ENCODE data around the gene TNFSF13. TPM values are rescaled to one million over a fixed set of nuclear protein-coding genes. Genes with fewer than 3 reads are reported as not detected.

TNFSF13 gene
- polyA plus RNA-seq, 1 donor from 2014 or later: 0.15 TPM

DNA sequence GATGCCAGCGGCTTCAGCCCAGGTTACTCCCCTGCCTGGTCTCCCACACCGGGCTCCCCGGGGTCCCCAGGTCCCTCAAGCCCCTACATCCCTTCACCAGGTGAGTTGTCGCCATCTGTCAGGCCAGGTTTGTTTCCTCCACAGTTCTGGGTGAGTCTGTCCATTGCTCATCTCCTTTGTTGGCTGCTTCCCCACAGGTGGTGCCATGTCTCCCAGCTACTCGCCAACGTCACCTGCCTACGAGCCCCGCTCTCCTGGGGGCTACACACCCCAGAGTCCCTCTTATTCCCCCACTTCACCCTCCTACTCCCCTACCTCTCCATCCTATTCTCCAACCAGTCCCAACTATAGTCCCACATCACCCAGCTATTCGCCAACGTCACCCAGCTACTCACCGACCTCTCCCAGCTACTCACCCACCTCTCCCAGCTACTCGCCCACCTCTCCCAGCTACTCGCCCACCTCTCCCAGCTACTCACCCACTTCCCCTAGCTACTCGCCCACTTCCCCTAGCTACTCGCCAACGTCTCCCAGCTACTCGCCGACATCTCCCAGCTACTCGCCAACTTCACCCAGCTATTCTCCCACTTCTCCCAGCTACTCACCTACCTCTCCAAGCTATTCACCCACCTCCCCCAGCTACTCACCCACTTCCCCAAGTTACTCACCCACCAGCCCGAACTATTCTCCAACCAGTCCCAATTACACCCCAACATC is 45.6 kb upstream of the TNFSF13 start:
- Histone ChIP-seq H3K4me3 (ENCODE audit: low read length) (no peak overlapping the region), H2AFZ (ENCODE audit: low read depth, low read length) (no peak overlapping the region), H3K27me3 (ENCODE audit: insufficient read depth, low read depth, low read length) (no peaks in the 10 kb centered on the region), H3K27ac (ENCODE audit: low read length) (no peak overlapping the region), H3K36me3 (ENCODE audit: insufficient read depth, low read length) (no peaks in the 10 kb centered on the region), H3K79me2 (replicated peaks; ENCODE audit: insufficient read depth, low read length) (no peaks in the 10 kb centered on the region), H3K9me2 (ENCODE audit: insufficient read depth, low read length) (no peaks in the 10 kb centered on the region), H3K9ac (ENCODE audit: low read length) (no peak overlapping the region), H3F3A (ENCODE audit: insufficient read depth, low read length, poor library complexity, severe bottlenecking) (no peaks in the 10 kb centered on the region), H4K20me1 (ENCODE audit: insufficient read depth) (no peaks in the 10 kb centered on the region), H3K9me3 (ENCODE audit: low read length) (no peaks in the 10 kb centered on the region), H3K4me2 (ENCODE audit: low read length) (no peak overlapping the region)
- TF ChIP-seq EZH2 (IDR thresholded peaks at IDR 0.05; ENCODE audit: borderline replicate concordance, insufficient read depth, low read length, poor library complexity, severe bottlenecking): no peak
- TF ChIP-seq RAD21 (conservative IDR thresholded peaks at IDR 0.05): no peak
- TF ChIP-seq POLR2AphosphoS5 (IDR thresholded peaks at IDR 0.05): no peak
- TF ChIP-seq SMC3 (conservative IDR thresholded peaks at IDR 0.05; ENCODE audit: poor library complexity): no peak
- TF ChIP-seq, protein P1, sequence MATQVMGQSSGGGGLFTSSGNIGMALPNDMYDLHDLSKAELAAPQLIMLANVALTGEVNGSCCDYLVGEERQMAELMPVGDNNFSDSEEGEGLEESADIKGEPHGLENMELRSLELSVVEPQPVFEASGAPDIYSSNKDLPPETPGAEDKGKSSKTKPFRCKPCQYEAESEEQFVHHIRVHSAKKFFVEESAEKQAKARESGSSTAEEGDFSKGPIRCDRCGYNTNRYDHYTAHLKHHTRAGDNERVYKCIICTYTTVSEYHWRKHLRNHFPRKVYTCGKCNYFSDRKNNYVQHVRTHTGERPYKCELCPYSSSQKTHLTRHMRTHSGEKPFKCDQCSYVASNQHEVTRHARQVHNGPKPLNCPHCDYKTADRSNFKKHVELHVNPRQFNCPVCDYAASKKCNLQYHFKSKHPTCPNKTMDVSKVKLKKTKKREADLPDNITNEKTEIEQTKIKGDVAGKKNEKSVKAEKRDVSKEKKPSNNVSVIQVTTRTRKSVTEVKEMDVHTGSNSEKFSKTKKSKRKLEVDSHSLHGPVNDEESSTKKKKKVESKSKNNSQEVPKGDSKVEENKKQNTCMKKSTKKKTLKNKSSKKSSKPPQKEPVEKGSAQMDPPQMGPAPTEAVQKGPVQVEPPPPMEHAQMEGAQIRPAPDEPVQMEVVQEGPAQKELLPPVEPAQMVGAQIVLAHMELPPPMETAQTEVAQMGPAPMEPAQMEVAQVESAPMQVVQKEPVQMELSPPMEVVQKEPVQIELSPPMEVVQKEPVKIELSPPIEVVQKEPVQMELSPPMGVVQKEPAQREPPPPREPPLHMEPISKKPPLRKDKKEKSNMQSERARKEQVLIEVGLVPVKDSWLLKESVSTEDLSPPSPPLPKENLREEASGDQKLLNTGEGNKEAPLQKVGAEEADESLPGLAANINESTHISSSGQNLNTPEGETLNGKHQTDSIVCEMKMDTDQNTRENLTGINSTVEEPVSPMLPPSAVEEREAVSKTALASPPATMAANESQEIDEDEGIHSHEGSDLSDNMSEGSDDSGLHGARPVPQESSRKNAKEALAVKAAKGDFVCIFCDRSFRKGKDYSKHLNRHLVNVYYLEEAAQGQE (IDR thresholded peaks at IDR 0.05; ENCODE audit: borderline replicate concordance): no peak
- TF ChIP-seq, protein P2, sequence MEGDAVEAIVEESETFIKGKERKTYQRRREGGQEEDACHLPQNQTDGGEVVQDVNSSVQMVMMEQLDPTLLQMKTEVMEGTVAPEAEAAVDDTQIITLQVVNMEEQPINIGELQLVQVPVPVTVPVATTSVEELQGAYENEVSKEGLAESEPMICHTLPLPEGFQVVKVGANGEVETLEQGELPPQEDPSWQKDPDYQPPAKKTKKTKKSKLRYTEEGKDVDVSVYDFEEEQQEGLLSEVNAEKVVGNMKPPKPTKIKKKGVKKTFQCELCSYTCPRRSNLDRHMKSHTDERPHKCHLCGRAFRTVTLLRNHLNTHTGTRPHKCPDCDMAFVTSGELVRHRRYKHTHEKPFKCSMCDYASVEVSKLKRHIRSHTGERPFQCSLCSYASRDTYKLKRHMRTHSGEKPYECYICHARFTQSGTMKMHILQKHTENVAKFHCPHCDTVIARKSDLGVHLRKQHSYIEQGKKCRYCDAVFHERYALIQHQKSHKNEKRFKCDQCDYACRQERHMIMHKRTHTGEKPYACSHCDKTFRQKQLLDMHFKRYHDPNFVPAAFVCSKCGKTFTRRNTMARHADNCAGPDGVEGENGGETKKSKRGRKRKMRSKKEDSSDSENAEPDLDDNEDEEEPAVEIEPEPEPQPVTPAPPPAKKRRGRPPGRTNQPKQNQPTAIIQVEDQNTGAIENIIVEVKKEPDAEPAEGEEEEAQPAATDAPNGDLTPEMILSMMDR (IDR thresholded peaks at IDR 0.05; ENCODE audit: poor library complexity, severe bottlenecking): no peak
- no peak for TF ChIP-seq EP300 (conservative IDR thresholded peaks at IDR 0.05; ENCODE audit: poor library complexity, severe bottlenecking)
- no peak for TF ChIP-seq MXI1 (conservative IDR thresholded peaks at IDR 0.05; ENCODE audit: poor library complexity, severe bottlenecking)
- no peak for TF ChIP-seq TAF1 (IDR thresholded peaks at IDR 0.05; ENCODE audit: low read depth)

DNA sequence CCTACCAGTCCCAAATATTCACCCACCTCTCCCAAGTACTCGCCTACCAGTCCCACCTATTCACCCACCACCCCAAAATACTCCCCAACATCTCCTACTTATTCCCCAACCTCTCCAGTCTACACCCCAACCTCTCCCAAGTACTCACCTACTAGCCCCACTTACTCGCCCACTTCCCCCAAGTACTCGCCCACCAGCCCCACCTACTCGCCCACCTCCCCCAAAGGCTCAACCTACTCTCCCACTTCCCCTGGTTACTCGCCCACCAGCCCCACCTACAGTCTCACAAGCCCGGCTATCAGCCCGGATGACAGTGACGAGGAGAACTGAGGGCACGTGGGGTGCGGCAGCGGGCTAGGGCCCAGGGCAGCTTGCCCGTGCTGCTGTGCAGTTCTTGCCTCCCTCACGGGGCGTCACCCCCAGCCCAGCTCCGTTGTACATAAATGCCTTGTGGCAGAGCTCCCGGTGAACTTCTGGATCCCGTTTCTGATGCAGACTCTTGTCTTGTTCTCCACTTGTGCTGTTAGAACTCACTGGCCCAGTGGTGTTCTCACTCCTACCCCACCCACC is 44.6 kb upstream of the TNFSF13 start:
- no peak overlapping the region for H3K4me3 ChIP-seq (ENCODE audit: low read length)
- H3K79me2 ChIP-seq (replicated peaks; ENCODE audit: insufficient read depth, low read length): no peaks in the 10 kb centered on the region
- no peak overlapping the region for H2AFZ ChIP-seq (ENCODE audit: low read depth, low read length)
- H3K27me3 ChIP-seq (ENCODE audit: insufficient read depth, low read depth, low read length): no peaks in the 10 kb centered on the region
- H3K9ac ChIP-seq (ENCODE audit: low read length): no peak overlapping the region
- no peaks in the 10 kb centered on the region for H3K9me3 ChIP-seq (ENCODE audit: low read length)
- H3F3A ChIP-seq (ENCODE audit: insufficient read depth, low read length, poor library complexity, severe bottlenecking): no peaks in the 10 kb centered on the region
- TF ChIP-seq MXI1 (conservative IDR thresholded peaks at IDR 0.05; ENCODE audit: poor library complexity, severe bottlenecking): no peak
- TF ChIP-seq, protein P2 (IDR thresholded peaks at IDR 0.05; ENCODE audit: poor library complexity, severe bottlenecking): no peak
- no peak overlapping the region for H3K4me2 ChIP-seq (ENCODE audit: low read length)
- no peaks in the 10 kb centered on the region for H4K20me1 ChIP-seq (ENCODE audit: insufficient read depth)
- no peaks in the 10 kb centered on the region for H3K36me3 ChIP-seq (ENCODE audit: insufficient read depth, low read length)
- H3K27ac ChIP-seq (ENCODE audit: low read length): no peak overlapping the region
- no peaks in the 10 kb centered on the region for H3K9me2 ChIP-seq (ENCODE audit: insufficient read depth, low read length)
